Right lobe of liver (tissue), 6 donors: ENCODE results near the gene CLCNKB. TPM values are rescaled to one million over a fixed set of nuclear protein-coding genes. Genes with fewer than 3 reads are reported as not detected.

Experiments used
- ATAC-seq, 4 donors: fragments of 200-7000 bp; cut with Tn5 transposase; one replicate each; pipeline ENCODE4 v1.9.1; 2020; ENCODE audit warnings: mild to moderate bottlenecking in 4 of 4, moderate library complexity in 4 of 4
- DNase-seq, 3 donors: peaks; one replicate each; pipeline ENCODE4 v3.0.0-alpha.2; 2020
- H3K27ac ChIP-seq, 3 donors: fragments of 200-600 bp; one replicate each; pipeline ENCODE4 v1.8.0; 2022
- H3K27me3 ChIP-seq, 2 donors: fragments of 200-600 bp; one replicate each; pipeline ENCODE4 v1.8.0; 2022
- H3K36me3 ChIP-seq, 4 donors: fragments of 200-600 bp; sonication (generic) in 1 of 4; one replicate each; pipeline versions ENCODE4 v1.5.1 to v1.8.0; 2017 to 2022; ENCODE audit warnings: control low read depth in 1 of 4
- H3K4me1 ChIP-seq, 4 donors: fragments of 200-600 bp; sonication (generic) in 1 of 4; one replicate each; pipeline versions ENCODE4 v1.5.1 to v1.8.0; 2017 to 2022; ENCODE audit warnings: control low read depth in 1 of 4
- H3K4me3 ChIP-seq, 3 donors: fragments of 200-600 bp; one replicate each; pipeline ENCODE4 v1.8.0; 2022
- H3K9me3 ChIP-seq, 4 donors: fragments of 200-600 bp; sonication (generic) in 1 of 4; one replicate each; pipeline versions ENCODE4 v1.5.1 to v1.8.0; 2017 to 2022; ENCODE audit warnings: control low read depth in 1 of 4
- POLR2A ChIP-seq: fragments of 450-650 bp; IDR thresholded peaks from one replicate; pipeline ENCODE4 v1.6.1; 2017; ENCODE audit warnings: antibody characterized with exemption, mild to moderate bottlenecking
- WGBS: methylation state at CpG from one replicate; pipeline ENCODE4 v1.1.6; 2018; ENCODE audit warnings: low coverage, low lambda C conversion rate; ENCODE audit not compliant: insufficient coverage; ENCODE audit errors: missing lambda C conversion rate; 5-methylcytosine and 5-hydroxymethylcytosine counted together
- intact Hi-C, 2 donors: fragments of 100-400 bp; cut with DNase I; formaldehyde crosslinking; loops; one replicate each; pipeline versions ENCODE4 v1.11.2 to v1.14.1; 2022
- total RNA-seq, 6 experiments: library from RNA; depleted of rRNA in 2 of 6; stranded (reverse); fragments of >200 nt in 2 of 6; fragmentation: NEBNext Ultra II Directional in 3 of 6; extraction: Animal tissue kit (Norgen Biotek cat#: 25700) in 3 of 6; gene quantifications; one replicate each; pipeline versions ENCODE4 v1.1.0 to v1.2.4, GENCODE V29; 2016 to 2023
- TF ChIP-seq, protein P1 (sequence below), 4 donors: fragments of 200-600 bp in 3 of 4; fragments of 450-650 bp in 1 of 4; IDR thresholded peaks; one replicate each; pipeline versions ENCODE4 v1.5.1 to v1.8.0; 2016 to 2022; ENCODE audit warnings: antibody characterized with exemption in 4 of 4, mild to moderate bottlenecking in 2 of 4
- donor health status: DM: no; HTN: yes; CAD: no.
- donor health status: DM: no; HTN: no; CAD: no.
- donor health status: DM: no; HTN: no; CAD: no.
- donor health status: DM: no; HTN: yes; CAD: no.
- donor health status: DM: no; HTN: yes; CAD: no.

CLCNKB gene
- total RNA-seq, 6 experiments from 2014 or later = not detected

DNA sequence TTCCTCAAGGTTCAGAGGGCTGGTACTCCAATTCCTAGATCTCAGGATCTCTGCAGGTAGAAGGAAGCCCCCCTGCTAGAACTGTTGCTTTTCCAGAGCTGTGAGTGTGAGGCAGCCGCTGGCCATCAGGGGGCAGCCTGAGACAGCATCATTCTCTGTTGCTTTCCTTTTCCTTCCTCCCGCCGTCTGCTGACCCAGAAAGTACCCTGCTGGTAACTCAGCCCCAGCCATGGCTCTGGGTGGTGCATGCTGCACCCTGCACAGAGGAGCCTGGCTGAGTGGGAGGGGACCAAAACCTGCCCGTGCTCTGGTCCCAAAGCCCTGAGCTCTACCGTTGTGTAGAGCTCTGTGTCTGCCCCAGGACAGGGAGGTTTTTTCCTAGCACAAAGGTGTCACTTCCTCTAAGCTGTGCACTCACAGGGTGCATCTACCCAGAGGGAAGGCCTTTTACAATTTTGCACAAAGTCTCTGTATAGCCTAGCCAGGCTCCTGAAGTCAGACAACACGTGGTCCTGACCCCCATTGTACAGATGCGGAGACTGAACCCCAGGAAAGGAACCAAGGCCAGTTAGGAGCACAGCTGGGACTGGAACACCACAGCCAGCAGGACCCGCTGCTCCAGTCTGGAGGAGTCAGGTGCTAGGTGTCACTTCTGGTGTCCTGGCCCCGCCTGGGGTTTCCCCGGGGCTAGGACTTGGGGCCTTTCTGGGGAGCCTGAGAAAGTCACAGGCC, 35.5 kb downstream of the CLCNKB start:
- Histone ChIP-seq H3K27me3 (no peaks in the 10 kb centered on the region), H3K9me3 (no peaks in the 10 kb centered on the region), H3K4me1 (peaks cover 0 to 14% (median 0%) of the 10 kb centered on the region in 4 donors), H3K27ac (no peak overlapping the region), H3K4me3 (no peak overlapping the region), H3K36me3 (no peaks in the 10 kb centered on the region)
- TF ChIP-seq, protein P1, sequence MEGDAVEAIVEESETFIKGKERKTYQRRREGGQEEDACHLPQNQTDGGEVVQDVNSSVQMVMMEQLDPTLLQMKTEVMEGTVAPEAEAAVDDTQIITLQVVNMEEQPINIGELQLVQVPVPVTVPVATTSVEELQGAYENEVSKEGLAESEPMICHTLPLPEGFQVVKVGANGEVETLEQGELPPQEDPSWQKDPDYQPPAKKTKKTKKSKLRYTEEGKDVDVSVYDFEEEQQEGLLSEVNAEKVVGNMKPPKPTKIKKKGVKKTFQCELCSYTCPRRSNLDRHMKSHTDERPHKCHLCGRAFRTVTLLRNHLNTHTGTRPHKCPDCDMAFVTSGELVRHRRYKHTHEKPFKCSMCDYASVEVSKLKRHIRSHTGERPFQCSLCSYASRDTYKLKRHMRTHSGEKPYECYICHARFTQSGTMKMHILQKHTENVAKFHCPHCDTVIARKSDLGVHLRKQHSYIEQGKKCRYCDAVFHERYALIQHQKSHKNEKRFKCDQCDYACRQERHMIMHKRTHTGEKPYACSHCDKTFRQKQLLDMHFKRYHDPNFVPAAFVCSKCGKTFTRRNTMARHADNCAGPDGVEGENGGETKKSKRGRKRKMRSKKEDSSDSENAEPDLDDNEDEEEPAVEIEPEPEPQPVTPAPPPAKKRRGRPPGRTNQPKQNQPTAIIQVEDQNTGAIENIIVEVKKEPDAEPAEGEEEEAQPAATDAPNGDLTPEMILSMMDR (IDR thresholded peaks at IDR 0.05) = peak; percentile 84 to 93 (median 90)
- TF ChIP-seq POLR2A = no peak
- ATAC-seq = peak; percentile 73 to 82 (median 80)
- WGBS = 6% methylated on average over 3 of the region's 10 CpGs
- DNase-seq = peak in 2 of 3 donors; percentile 74 to 76
- intact Hi-C loops = loop anchor here (10.0 kb wide), 2 partner anchors 166 to 286 kb away; partner anchors contain the start of gene SZRD1 (in 1 of the 2)

DNA sequence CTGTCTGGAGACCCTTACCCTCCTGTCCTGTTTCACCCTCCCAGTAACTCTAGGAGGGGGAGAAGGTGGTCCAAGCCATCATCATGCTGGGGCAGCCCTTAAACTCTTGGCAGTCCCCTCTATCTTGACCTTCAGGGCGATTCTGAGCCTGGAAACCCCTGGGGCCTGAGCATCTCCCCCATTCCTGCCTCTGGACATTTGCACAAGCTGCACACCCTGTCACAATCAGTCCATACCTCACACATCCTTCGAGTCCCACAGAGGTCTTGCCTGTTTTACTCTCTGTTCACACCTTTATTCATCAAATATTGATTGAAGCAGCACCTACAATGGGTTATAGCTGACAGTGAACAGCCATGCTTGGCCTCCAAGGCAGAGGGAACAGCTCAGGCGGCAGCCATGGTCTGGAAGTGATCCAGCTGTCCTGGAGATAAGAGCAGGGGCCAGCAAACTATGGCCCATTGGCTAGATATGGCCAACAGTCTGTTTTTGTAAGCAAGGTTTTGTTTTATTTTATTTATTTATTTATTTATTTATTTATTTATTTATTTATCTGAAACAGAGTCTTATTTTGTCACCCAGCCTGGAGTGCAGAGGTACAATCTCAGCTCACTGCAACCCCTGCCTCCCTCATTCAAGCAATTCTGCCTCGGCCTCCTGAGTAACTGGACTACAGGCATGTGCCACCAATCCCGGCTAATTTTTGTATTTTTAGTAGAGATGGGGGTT, 37.0 kb downstream of the CLCNKB start:
- no peaks in the 10 kb centered on the region for H3K27me3 ChIP-seq
- H3K36me3 ChIP-seq = no peaks in the 10 kb centered on the region
- TF ChIP-seq, protein P1 (IDR thresholded peaks at IDR 0.05) = no peak
- TF ChIP-seq POLR2A = no peak
- H3K9me3 ChIP-seq = no peaks in the 10 kb centered on the region
- no peak for DNase-seq
- no peak overlapping the region for H3K27ac ChIP-seq
- 60% methylated on average over 3 of the region's 5 CpGs for WGBS
- H3K4me3 ChIP-seq = no peak overlapping the region
- intact Hi-C loops = loop anchor here in 1 of 2 donors (5.0 kb wide), 1 partner anchor 107 kb away; no protein-coding TSS in a partner anchor
- peaks cover 0 to 14% (median 0%) of the 10 kb centered on the region in 4 donors for H3K4me1 ChIP-seq
- no peak for ATAC-seq

DNA sequence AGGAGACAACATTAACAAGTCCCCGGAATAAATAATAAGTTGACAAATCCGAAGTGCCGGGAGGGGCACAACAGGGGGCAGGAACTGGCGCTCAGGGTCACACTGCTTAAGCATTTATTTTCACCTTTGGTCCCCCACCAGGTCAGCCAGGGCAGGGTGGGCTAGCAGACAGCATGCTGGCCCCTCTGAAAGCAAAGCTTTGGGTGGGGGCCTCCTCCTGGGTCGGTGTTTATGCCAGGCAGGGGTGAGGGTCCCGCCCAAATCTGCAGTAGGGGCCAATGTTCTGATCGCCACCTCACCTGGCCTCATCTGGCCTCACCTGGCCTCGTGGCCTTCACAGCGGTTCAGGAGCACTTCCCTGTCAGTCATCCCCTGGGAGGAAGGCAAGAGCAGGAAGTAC, 38.1 kb downstream of the CLCNKB start:
- no peaks in the 10 kb centered on the region for H3K36me3 ChIP-seq
- no peak overlapping the region for H3K4me3 ChIP-seq
- H3K4me1 ChIP-seq = peaks cover 0 to 13% (median 0%) of the 10 kb centered on the region in 4 donors
- ATAC-seq (no peak), DNase-seq (no peak)
- TF ChIP-seq, protein P1 (IDR thresholded peaks at IDR 0.05) = no peak
- TF ChIP-seq POLR2A = no peak
- 85% methylated on average over 4 of the region's 9 CpGs for WGBS
- H3K27ac ChIP-seq = no peak overlapping the region
- intact Hi-C loops = loop anchor here (2.0 to 5.0 kb wide), 2 partner anchors 105 to 106 kb away; no protein-coding TSS in a partner anchor
- H3K27me3 ChIP-seq = no peaks in the 10 kb centered on the region
- H3K9me3 ChIP-seq = no peaks in the 10 kb centered on the region

DNA sequence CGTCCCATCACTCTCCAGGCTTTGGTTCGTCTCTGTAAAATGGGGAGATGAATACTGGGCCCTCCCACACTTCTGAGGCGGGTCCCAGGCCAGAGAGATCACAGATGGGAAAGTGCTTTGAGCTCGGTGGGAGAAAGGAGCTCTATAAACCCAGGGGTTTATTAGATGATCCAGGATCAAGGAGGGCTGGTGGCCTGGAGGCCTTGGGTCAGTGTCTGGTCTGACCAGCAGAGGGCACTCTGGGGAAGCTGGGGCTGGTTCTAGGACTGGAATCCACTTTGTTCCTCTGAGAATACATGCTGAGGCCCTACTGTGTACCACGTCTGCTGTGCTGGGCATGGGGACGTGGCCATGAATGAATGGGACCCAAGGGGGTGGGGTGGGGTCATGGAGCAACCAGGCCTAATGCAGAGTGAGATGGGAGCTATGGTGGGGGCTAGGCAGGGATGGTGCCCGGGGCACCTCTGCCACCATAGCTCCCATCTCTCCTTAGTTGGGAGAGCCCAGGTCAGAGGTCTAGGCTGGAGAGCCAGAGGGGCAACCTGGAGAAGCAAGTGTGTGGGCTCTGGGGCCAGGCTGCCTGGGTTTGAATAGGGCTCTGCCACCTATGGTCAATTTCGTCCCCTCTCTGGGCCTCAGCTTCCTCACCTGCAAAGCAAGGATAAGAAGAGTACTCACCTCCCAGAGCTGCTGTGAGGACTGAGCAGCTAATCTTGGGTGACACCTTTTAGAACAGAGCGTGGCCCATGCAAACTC, 38.9 kb downstream of the CLCNKB start:
- Histone ChIP-seq H3K27me3 (no peaks in the 10 kb centered on the region), H3K36me3 (no peaks in the 10 kb centered on the region), H3K4me1 (peaks cover 0 to 7% (median 0%) of the 10 kb centered on the region in 4 donors), H3K4me3 (no peak overlapping the region), H3K9me3 (no peaks in the 10 kb centered on the region), H3K27ac (no peak overlapping the region)
- TF ChIP-seq, protein P1 (IDR thresholded peaks at IDR 0.05) = peak; percentile 80 to 96 (median 88)
- no peak for TF ChIP-seq POLR2A
- WGBS = 60% methylated on average over 1 of the region's 9 CpGs
- DNase-seq = peak; percentile 73 to 77 (median 75)
- peak; percentile 71 to 85 (median 76) for ATAC-seq
- intact Hi-C loops = loop anchor here (2.0 to 5.0 kb wide), 2 partner anchors 104 to 105 kb away; no protein-coding TSS in a partner anchor
